ENCODE results near the gene MDH2. TPM values are rescaled to one million over a fixed set of nuclear protein-coding genes. Genes with fewer than 3 reads are reported as not detected.
"Not testable (repeated sequence)": the region's sequence is repeated elsewhere in the genome, so short reads cannot be mapped to it uniquely, and the experiment has no call there.

The MDH2 gene
- total and polyA plus RNA-seq, 8 donors = 138 to 180 (median 156) TPM

- Histone ChIP-seq H3K27ac (no peak overlapping the region), H3K4me3 (no peak overlapping the region), H3K27me3 (no peaks in the 10 kb centered on the region), H3K9me3 (no peaks in the 10 kb centered on the region), H3K4me1 (peaks cover 0 to under 1% of the 10 kb centered on the region in 2 donors), H3K36me3 (peaks cover 0 to 54% of the 10 kb centered on the region in 2 donors)
- no peak for TF ChIP-seq CTCF (IDR thresholded peaks at IDR 0.05)
- intact Hi-C loops (cut with DNase I) = no loop called here
- ATAC-seq (no peak), DNase-seq (peak in 1 of 4 donors; percentile 12)
Observed at GRCh38 chr7:76002822-76003221, 45.1 kb upstream of the MDH2 start.

GRCh38 chr7:76003351-76003750, 44.6 kb upstream of the MDH2 start:
- DNase-seq (no peak), ATAC-seq (no peak)
- peaks cover 0 to 6% of the 10 kb centered on the region in 2 donors for H3K4me1 ChIP-seq
- H3K27ac ChIP-seq = no peak overlapping the region
- peaks cover 0 to 54% of the 10 kb centered on the region in 2 donors for H3K36me3 ChIP-seq
- no peak for TF ChIP-seq CTCF (IDR thresholded peaks at IDR 0.05)
- H3K4me3 ChIP-seq = no peak overlapping the region
- no peaks in the 10 kb centered on the region for H3K9me3 ChIP-seq
- H3K27me3 ChIP-seq = no peaks in the 10 kb centered on the region
- intact Hi-C loops (cut with DNase I) = no loop called here

GRCh38 chr7:76005004-76005403, 42.9 kb upstream of the MDH2 start:
- peaks cover 7 to 23% of the 10 kb centered on the region in 2 donors for H3K4me1 ChIP-seq

GRCh38 chr7:76008156-76008687, 39.7 kb upstream of the MDH2 start:
- H3K4me1 ChIP-seq = peaks cover 11 to 39% of the 10 kb centered on the region in 2 donors
- ATAC-seq = no peak
- no peaks in the 10 kb centered on the region for H3K27me3 ChIP-seq
- no peaks in the 10 kb centered on the region for H3K9me3 ChIP-seq
- DNase-seq = no peak
- no peak for TF ChIP-seq CTCF (IDR thresholded peaks at IDR 0.05)
- peak overlapping the region in 1 of 2 donors; percentile 59 for H3K27ac ChIP-seq
- intact Hi-C loops (cut with DNase I) = no loop called here
- no peak overlapping the region for H3K4me3 ChIP-seq
- peaks cover 0 to 39% of the 10 kb centered on the region in 2 donors for H3K36me3 ChIP-seq

More at GRCh38 chr7:76005004-76005403, 42.9 kb upstream of the MDH2 start:
- ATAC-seq; H3K27ac ChIP-seq; H3K27me3 ChIP-seq; DNase-seq; H3K4me3 ChIP-seq; intact Hi-C loops (cut with DNase I); H3K9me3 ChIP-seq: not testable (repeated sequence)
- peaks cover 0 to 52% of the 10 kb centered on the region in 2 donors for H3K36me3 ChIP-seq

- H3K4me1 ChIP-seq = peaks cover 11 to 39% of the 10 kb centered on the region in 2 donors
- ATAC-seq (no peak), DNase-seq (no peak)
- peaks cover 0 to 28% of the 10 kb centered on the region in 2 donors for H3K36me3 ChIP-seq
- H3K4me3 ChIP-seq = no peak overlapping the region
- H3K27ac ChIP-seq = peak overlapping the region in 1 of 2 donors; percentile 59
- TF ChIP-seq CTCF (IDR thresholded peaks at IDR 0.05) = no peak
- H3K27me3 ChIP-seq = no peaks in the 10 kb centered on the region
- no peaks in the 10 kb centered on the region for H3K9me3 ChIP-seq
- intact Hi-C loops (cut with DNase I) = no loop called here
Observed at GRCh38 chr7:76009672-76010600, 38.0 kb upstream of the MDH2 start.

All from left lung (tissue), 10 donors.